T47D (cell line): ENCODE measurements around the gene TSTD1.
"Not testable (repeated sequence)": the region's sequence is repeated elsewhere in the genome, so short reads cannot be mapped to it uniquely, and the experiment has no call there.

Experiments
- DNase-seq, 2 experiments: peaks; one replicate each; pipeline versions ENCODE4 v3.0.0 to v3.0.0-alpha.2; 2011 to 2012; ENCODE audit warnings: low read depth in 1 of 2, low spot score in 1 of 2
- JUND ChIP-seq: IDR thresholded peaks from 2 replicates; pipeline ENCODE4 v1.6.1; 2012; ENCODE audit warnings: low read depth
- in situ Hi-C: cut with HindIII; loops from 2 replicates; pipeline ENCODE4 v1.10.0; 2016; ENCODE audit warnings: low sequenced_read_pairs, low pct_unique_long_range_greater_than_20kb

The TSTD1 gene

DNA sequence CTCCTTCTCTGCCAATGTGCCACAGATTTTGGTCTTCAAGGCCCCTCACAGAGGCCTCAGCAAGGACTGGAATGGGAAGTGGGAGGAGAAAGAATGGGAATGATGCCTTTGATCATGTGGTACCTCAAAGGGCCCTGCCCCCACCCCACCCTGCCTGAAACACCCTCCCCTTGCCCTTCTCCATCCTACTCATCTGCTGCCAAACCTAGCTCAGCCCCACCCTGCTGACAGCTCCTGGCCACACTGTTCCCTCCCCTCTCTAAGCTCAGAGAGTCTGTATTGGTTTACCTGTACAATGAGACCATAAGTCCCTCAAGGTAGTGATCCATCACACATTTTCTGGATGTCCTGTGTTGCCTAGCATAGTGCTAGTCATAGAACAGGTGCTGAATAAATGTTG is 37.6 kb upstream of the TSTD1 start:
- TF ChIP-seq JUND: no peak
- in situ Hi-C loops: no loop called here
- no peak for DNase-seq

DNA sequence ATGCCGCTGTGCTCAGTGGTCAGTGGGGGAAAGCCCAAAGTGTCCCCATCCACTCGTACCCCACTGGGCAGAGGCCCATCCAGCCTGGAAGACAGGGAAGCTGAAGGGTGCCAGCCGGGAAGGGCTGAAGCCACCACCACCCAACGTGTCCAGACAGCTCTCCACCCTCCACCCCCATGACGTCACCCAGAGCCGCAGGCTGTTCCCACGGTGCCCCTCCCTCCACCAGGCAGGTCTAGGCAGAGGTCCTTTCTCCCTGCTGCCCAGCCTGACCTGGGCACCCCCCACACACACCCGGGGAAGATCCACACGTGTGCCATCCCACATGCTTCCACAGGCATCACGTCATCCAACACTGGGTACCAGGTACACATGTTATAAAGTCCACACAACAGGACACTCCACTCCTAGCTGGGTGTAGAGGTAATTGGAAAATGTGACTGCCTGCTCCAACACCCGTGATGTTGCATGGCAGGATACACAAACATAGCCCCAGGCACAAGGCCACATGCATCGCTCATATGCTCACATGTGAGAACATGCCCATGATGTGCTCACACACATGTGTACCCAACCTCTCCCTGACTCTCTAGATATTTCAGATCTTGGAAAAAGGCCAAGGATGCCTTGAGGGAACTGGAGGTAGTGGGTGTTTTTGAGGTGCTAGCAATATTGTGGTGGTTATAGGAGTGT is 36.1 kb upstream of the TSTD1 start:
- no peak for TF ChIP-seq JUND
- DNase-seq: peak; percentile 41 to 76
- in situ Hi-C loops: no loop called here

DNA sequence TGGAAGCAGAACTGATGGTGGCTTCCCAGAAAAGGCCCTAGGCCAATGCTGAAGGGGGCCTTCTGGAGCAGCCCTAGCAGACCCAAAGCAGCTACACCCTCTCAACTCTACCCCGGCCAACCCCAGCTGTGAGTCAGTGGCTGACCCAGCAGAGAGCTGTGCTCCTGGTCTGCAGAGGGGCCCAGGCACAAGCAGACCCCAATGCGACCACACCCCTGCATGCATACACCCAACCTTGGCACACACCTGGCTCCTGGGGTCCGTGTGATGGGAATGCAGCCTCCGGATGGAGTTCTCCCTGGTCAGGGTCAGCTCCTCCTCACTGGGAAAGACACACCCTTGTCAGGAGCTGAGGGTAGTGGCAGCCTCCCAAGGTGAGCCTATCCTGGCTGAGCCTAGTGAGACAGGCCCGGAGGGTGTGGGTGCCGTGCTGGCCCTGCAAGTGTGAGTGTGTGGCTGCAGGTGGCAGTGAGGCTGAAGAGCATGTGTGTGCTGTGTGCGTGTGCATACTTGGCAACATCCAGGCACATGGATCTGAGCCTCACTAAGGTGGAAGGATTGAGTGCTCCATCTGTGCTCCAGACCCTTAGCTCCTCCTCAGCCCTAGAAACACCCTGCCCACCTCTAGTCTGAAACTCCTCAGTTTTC is 34.8 kb upstream of the TSTD1 start:
- TF ChIP-seq JUND: no peak
- in situ Hi-C loops: no loop called here
- peak in 1 of 2 experiments; percentile 58 for DNase-seq

DNA sequence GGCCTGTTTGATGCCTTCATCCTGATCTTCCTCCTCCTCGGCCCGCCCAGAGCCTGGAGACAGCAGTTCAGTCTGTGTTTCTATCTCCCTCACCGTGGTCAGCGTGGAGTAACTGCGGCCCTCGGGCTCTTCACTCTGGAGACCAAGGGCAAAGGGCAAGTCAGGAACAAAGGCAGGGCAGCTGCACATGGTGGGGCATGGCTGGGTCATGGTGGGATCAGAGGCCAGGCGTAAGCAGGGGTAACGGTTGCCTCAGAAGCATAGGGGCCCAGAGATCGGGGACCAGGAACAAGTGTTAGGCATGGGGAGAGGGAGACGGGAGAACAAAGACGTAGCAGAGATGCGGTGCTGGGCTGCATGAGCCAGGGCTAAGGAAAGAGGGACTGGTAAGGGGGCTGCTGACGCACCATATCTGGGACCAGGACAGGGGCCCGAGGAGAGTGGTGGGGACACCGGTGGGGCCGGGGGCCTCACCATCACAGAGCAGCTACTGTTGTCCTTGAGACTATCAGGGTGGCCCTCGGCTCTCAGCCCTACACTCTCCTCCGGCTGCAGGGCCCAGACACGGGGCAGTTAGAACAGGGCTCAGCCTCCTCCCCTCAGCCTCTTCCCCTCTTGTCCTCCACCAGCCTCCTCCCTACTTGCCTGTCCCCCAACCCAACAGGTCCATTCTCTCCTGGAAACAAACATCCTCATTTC is 34.1 kb upstream of the TSTD1 start:
- no peak for TF ChIP-seq JUND
- no peak for DNase-seq
- in situ Hi-C loops: no loop called here

DNA sequence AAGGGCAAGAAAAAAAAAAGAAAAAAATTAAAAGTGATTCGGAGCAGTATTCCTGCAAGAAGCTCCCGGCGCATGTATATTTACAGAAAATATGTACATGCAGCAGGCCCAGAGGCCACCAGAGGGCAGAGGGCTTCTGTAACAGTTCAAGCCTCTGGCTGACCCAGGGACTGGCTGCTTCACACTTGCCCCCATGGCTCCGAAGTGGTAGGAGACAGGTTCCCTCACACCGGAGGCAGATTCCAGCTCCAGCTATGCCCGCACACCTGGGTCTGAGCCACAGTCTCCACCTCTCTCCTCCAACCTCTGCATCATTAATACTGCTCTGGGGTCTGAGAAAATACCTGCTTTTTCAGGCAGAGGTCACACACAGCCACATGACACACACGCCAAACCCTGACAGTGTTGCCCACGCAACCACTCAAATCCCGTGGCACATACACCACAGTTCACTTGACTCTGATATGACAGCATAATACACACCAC is 33.2 kb upstream of the TSTD1 start:
- DNase-seq: peak; percentile 81 to 84
- in situ Hi-C loops: no loop called here
- no peak for TF ChIP-seq JUND

DNA sequence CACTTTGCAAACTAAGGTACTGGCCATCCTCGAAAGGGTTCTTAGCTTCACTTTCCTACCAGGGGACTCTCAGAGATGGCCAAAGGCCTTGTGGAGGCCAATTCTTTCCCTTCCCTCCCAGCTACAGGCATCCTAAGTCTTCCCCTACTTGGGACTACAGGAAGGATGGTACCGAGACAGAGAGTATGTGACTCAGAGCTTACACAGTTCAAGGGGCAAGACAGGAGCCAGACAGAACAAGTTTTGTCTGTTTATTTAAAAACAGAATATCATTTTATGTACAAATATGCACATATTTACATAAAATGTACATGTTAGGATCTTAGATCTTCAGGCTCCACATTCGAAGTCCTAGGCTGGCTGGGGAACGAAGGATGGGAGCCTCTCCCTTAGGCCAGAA is 32.0 kb upstream of the TSTD1 start:
- in situ Hi-C loops: no loop called here
- no peak for DNase-seq
- TF ChIP-seq JUND: no peak

- in situ Hi-C loops: no loop called here
- TF ChIP-seq JUND: no peak
- no peak for DNase-seq
Measured at GRCh38 chr1:161069731-161070270, 31.0 kb upstream of the TSTD1 start, which contains the start of gene ARHGAP30. TSS of gene ARHGAP30 (minus strand) at chr1:161069891. CDS start at chr1:161069624, 267 bp downstream.

DNA sequence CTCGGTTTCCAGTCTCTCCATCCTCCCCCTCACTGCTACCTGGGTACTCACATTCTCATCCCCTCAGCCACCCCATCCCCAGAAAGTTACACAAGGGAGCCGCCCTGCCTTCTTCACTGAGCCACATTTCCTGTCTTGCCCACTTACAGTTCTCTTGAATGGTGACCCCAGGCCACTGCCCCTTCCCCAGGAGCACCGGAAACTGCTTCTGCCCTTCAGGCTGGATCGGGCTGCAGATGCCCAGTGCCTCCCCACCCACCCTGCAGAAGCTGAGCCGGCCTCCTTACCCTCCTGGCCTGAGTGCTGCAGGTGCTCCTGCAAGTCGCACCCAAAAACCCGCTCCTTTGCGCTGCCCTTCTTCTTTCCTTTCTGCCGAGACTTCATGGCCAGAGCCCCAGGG is 30.5 kb upstream of the TSTD1 start:
- DNase-seq: no peak
- in situ Hi-C loops: no loop called here

GRCh38 chr1:161068306-161069234 is 29.8 kb upstream of the TSTD1 start:
- no peak for DNase-seq
- in situ Hi-C loops: no loop called here
- no peak for TF ChIP-seq JUND

More for the DNA sequence above, 30.5 kb upstream of the TSTD1 start:
- TF ChIP-seq JUND: no peak

DNA sequence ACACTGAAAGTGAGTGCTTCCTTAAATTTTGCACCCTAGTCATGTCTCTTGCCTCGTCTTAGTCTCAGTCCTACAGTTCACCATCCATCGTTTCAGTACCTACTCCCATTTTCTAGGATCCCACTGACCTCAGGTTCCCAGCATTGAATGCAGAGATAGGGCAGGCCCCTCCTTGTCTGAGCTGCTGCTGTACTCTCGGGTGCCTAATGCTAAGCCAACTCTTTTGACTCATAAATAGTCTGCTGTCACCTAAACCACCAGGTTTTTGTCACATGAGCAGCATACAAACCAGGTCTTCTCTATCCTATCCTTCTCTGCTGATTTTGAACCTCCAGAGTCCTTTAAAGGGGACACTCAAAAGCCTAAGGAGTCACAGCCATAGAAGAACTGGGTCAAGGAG is 27.9 kb upstream of the TSTD1 start:
- TF ChIP-seq JUND: no peak
- no peak for DNase-seq
- in situ Hi-C loops: no loop called here

DNA sequence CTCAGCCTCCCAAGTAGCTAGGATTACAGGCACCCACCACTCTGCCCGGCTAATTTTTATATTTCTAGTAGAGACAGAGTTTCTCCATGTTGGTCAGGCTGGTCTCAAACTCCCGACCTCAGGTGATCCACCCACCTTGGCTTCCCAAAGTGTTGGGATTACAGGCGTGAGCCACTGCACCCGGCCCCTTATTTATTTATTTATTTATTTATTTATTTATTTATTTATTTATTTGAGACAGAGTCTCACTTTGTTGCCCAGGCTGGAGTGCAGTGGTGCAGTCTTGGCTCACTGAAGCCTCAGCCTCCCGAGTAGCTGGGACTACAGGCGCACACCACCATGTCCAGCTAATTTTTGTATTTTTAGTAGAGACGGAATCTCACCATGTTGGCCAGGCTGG is 26.9 kb upstream of the TSTD1 start:
- in situ Hi-C loops, DNase-seq: not testable (repeated sequence)

GRCh38 chr1:161063936-161064335 is 25.2 kb upstream of the TSTD1 start:
- in situ Hi-C loops, DNase-seq: not testable (repeated sequence)
